HEK293 (cell line): Measurements from ENCODE around the gene MOGAT3.
A peak's percentile ranks its signal among the peaks of the same experiment; 100 is the strongest.

Experiments used
- BCL11B ChIP-seq: fragments of 450-650 bp; formaldehyde crosslinking; IDR thresholded peaks from 2 replicates; pipeline ENCODE4 v1.5.1; 2016; ENCODE audit warnings: low read depth, missing biosample characterization, missing genetic modification characterization
- GLIS1 ChIP-seq: fragments of 450-650 bp; formaldehyde crosslinking; IDR thresholded peaks from 2 replicates; pipeline ENCODE4 v1.5.1; 2016; ENCODE audit warnings: missing biosample characterization, missing genetic modification characterization
- RBAK ChIP-seq: fragments of 450-650 bp; formaldehyde crosslinking; IDR thresholded peaks from 2 replicates; pipeline ENCODE4 v1.5.1; 2016; ENCODE audit warnings: missing biosample characterization, missing genetic modification characterization
- SCRT1 ChIP-seq: fragments of 450-650 bp; formaldehyde crosslinking; IDR thresholded peaks from 2 replicates; pipeline ENCODE4 v1.5.1; 2016; ENCODE audit warnings: missing biosample characterization, missing genetic modification characterization, borderline replicate concordance
- SCRT2 ChIP-seq: fragments of 450-650 bp; formaldehyde crosslinking; IDR thresholded peaks from 2 replicates; pipeline ENCODE4 v1.5.1; 2016; ENCODE audit warnings: missing biosample characterization, missing genetic modification characterization
- SP7 ChIP-seq: fragments of 450-650 bp; formaldehyde crosslinking; IDR thresholded peaks from 2 replicates; pipeline ENCODE4 v1.5.1; 2016; ENCODE audit warnings: missing biosample characterization, missing genetic modification characterization
- YY2 ChIP-seq: fragments of 450-650 bp; formaldehyde crosslinking; IDR thresholded peaks from 2 replicates; pipeline ENCODE4 v1.5.1; 2016; ENCODE audit warnings: missing biosample characterization, missing genetic modification characterization
- ZEB2 ChIP-seq: fragments of 450-650 bp; formaldehyde crosslinking; IDR thresholded peaks from 2 replicates; pipeline ENCODE4 v1.5.1; 2016; ENCODE audit warnings: missing biosample characterization, missing genetic modification characterization
- ZFP3 ChIP-seq: fragments of 450-650 bp; formaldehyde crosslinking; IDR thresholded peaks from 2 replicates; pipeline ENCODE4 v1.5.1; 2016; ENCODE audit warnings: low read depth, missing biosample characterization, missing genetic modification characterization
- ZFP37 ChIP-seq: fragments of 450-650 bp; formaldehyde crosslinking; IDR thresholded peaks from 2 replicates; pipeline ENCODE4 v1.5.1; 2016; ENCODE audit warnings: missing biosample characterization, missing genetic modification characterization
- ZNF10 ChIP-seq: fragments of 450-650 bp; formaldehyde crosslinking; IDR thresholded peaks from 2 replicates; pipeline ENCODE4 v1.5.1; 2017; ENCODE audit warnings: missing biosample characterization, missing genetic modification characterization
- ZNF140 ChIP-seq: fragments of 450-650 bp; formaldehyde crosslinking; IDR thresholded peaks from 2 replicates; pipeline ENCODE4 v1.5.1; 2016; ENCODE audit warnings: missing biosample characterization, missing genetic modification characterization
- ZNF155 ChIP-seq: fragments of 450-650 bp; formaldehyde crosslinking; IDR thresholded peaks from 2 replicates; pipeline ENCODE4 v1.5.1; 2016; ENCODE audit warnings: missing biosample characterization, missing genetic modification characterization
- ZNF169 ChIP-seq: fragments of 450-650 bp; formaldehyde crosslinking; IDR thresholded peaks from 2 replicates; pipeline ENCODE4 v1.5.1; 2016; ENCODE audit warnings: missing biosample characterization, missing genetic modification characterization
- ZNF19 ChIP-seq: fragments of 450-650 bp; formaldehyde crosslinking; IDR thresholded peaks from 2 replicates; pipeline ENCODE4; 2016; ENCODE audit warnings: missing biosample characterization, missing genetic modification characterization, low read depth
- ZNF2 ChIP-seq: fragments of 450-650 bp; formaldehyde crosslinking; IDR thresholded peaks from 2 replicates; pipeline ENCODE4 v1.5.1; 2016; ENCODE audit warnings: missing biosample characterization, missing genetic modification characterization
- ZNF202 ChIP-seq: fragments of 450-650 bp; formaldehyde crosslinking; IDR thresholded peaks from 2 replicates; pipeline ENCODE4 v1.5.1; 2016; ENCODE audit warnings: missing biosample characterization, missing genetic modification characterization, borderline replicate concordance
- ZNF223 ChIP-seq: fragments of 450-650 bp; formaldehyde crosslinking; IDR thresholded peaks from 2 replicates; pipeline ENCODE4 v1.5.1; 2016; ENCODE audit warnings: missing biosample characterization, missing genetic modification characterization
- ZNF248 ChIP-seq: fragments of 450-650 bp; formaldehyde crosslinking; IDR thresholded peaks from 2 replicates; pipeline ENCODE4 v1.5.1; 2017; ENCODE audit warnings: missing biosample characterization, missing genetic modification characterization
- ZNF292 ChIP-seq: fragments of 450-650 bp; formaldehyde crosslinking; IDR thresholded peaks from 2 replicates; pipeline ENCODE4 v1.5.1; 2016; ENCODE audit warnings: low read depth, missing biosample characterization, missing genetic modification characterization, borderline replicate concordance
- ZNF391 ChIP-seq: fragments of 450-650 bp; formaldehyde crosslinking; IDR thresholded peaks from 2 replicates; pipeline ENCODE4 v1.5.1; 2016; ENCODE audit warnings: low read depth, missing biosample characterization, missing genetic modification characterization, borderline replicate concordance
- ZNF394 ChIP-seq: fragments of 450-650 bp; formaldehyde crosslinking; IDR thresholded peaks from 2 replicates; pipeline ENCODE4 v1.5.1; 2016; ENCODE audit warnings: missing biosample characterization, missing genetic modification characterization, mild to moderate bottlenecking, moderate library complexity, borderline replicate concordance
- ZNF426 ChIP-seq: fragments of 450-650 bp; formaldehyde crosslinking; IDR thresholded peaks from 2 replicates; pipeline ENCODE4 v1.5.1; 2017; ENCODE audit warnings: missing biosample characterization, missing genetic modification characterization, mild to moderate bottlenecking, inconsistent platforms, moderate library complexity
- ZNF549 ChIP-seq: fragments of 450-650 bp; IDR thresholded peaks from 2 replicates; pipeline ENCODE4 v1.5.1; 2018; ENCODE audit warnings: missing biosample characterization, missing genetic modification characterization, mild to moderate bottlenecking, inconsistent platforms, moderate library complexity
- ZNF560 ChIP-seq: fragments of 450-650 bp; formaldehyde crosslinking; IDR thresholded peaks from 2 replicates; pipeline ENCODE4 v1.5.1; 2017; ENCODE audit warnings: missing biosample characterization, missing genetic modification characterization, borderline replicate concordance
- ZNF610 ChIP-seq: fragments of 450-650 bp; formaldehyde crosslinking; IDR thresholded peaks from 2 replicates; pipeline ENCODE4 v1.5.1; 2016; ENCODE audit warnings: missing biosample characterization, missing genetic modification characterization, borderline replicate concordance
- ZNF626 ChIP-seq: fragments of 450-650 bp; sonication (Bioruptor Pico); formaldehyde crosslinking; IDR thresholded peaks from 2 replicates; pipeline ENCODE4 v1.5.1; 2018; ENCODE audit warnings: missing biosample characterization, missing genetic modification characterization, inconsistent platforms
- ZNF629 ChIP-seq: fragments of 450-650 bp; formaldehyde crosslinking; IDR thresholded peaks from 2 replicates; pipeline ENCODE4 v1.5.1; 2017; ENCODE audit warnings: missing biosample characterization, missing genetic modification characterization
- ZNF664 ChIP-seq: fragments of 450-650 bp; formaldehyde crosslinking; IDR thresholded peaks from 2 replicates; pipeline ENCODE4 v1.5.1; 2016; ENCODE audit warnings: missing biosample characterization, missing genetic modification characterization
- ZNF785 ChIP-seq: fragments of 450-650 bp; formaldehyde crosslinking; IDR thresholded peaks from 2 replicates; pipeline ENCODE4 v1.5.1; 2016; ENCODE audit warnings: missing biosample characterization, missing genetic modification characterization
- ZNF792 ChIP-seq: fragments of 450-650 bp; formaldehyde crosslinking; IDR thresholded peaks from 2 replicates; pipeline ENCODE4 v1.5.1; 2016; ENCODE audit warnings: missing biosample characterization, missing genetic modification characterization
- ZSCAN16 ChIP-seq: fragments of 450-650 bp; formaldehyde crosslinking; IDR thresholded peaks from 2 replicates; pipeline ENCODE4 v1.5.1; 2016; ENCODE audit warnings: missing biosample characterization, missing genetic modification characterization
- ZSCAN23 ChIP-seq: fragments of 450-650 bp; formaldehyde crosslinking; IDR thresholded peaks from 2 replicates; pipeline ENCODE4 v1.5.1; 2016; ENCODE audit warnings: missing biosample characterization, missing genetic modification characterization
- TF ChIP-seq, protein P1 (sequence below): fragments of 450-650 bp; formaldehyde crosslinking; IDR thresholded peaks from 2 replicates; pipeline ENCODE4 v1.5.1; 2016; ENCODE audit warnings: missing biosample characterization, missing genetic modification characterization
- TF ChIP-seq, protein P2 (sequence below): fragments of 450-650 bp; formaldehyde crosslinking; IDR thresholded peaks from 2 replicates; pipeline ENCODE4 v1.5.1; 2016; ENCODE audit warnings: missing biosample characterization, missing genetic modification characterization
- TF ChIP-seq, protein P3 (sequence below): fragments of 450-650 bp; formaldehyde crosslinking; IDR thresholded peaks from 2 replicates; pipeline ENCODE4 v1.5.1; 2017; ENCODE audit warnings: missing biosample characterization, missing genetic modification characterization

Gene MOGAT3

DNA sequence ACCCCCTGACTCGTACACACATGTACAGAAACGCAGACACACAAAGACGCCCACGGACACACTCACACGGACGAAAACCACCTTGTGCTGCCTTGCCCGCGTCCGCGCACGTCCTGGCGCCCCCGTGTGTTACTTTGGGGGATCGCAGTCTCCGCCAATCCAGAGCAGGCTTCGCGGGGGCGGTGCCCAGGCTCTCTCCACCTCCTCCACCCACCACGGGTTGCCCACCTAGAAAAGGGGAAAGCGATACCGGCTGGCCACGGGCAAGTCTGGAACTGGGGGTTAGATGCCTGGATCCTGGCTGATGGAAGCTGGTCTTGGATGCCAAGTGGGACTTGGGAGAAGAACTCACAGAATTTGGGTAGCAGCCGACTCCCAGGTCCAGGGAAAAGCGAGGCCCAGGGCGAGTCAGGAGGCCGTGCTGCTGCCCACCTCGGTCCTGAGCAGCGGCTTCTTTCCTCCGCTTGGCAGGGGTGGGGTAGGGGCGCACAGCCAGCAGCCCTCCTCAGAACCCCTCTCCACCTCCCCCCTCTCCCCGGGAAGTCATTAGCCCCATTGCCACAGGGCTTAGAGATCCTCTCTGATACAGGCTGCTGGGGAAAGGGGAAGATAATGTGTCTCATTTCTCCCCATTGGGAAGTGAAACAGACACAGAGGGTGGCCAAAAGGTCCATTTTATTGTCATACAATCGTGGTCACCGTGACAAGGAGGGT, 30.8 kb downstream of the MOGAT3 start (continued):
- TF ChIP-seq ZNF169 (tag by site-specific recombination), result 0 out of 2 replicates have a peak, but pooled peaks have one; percentile 5
- no peak for TF ChIP-seq ZNF155
- no peak for TF ChIP-seq ZFP3 (tag by site-specific recombination)
- no peak for TF ChIP-seq ZNF202 (tag by site-specific recombination)
- no peak for TF ChIP-seq ZNF140 (tag by site-specific recombination)
- peak; percentile 8; the same call in 1 of the 2 replicates for TF ChIP-seq SP7 (tag by site-specific recombination)
- TF ChIP-seq ZNF223 (tag by site-specific recombination), result no peak
- no peak for TF ChIP-seq ZNF560 (tag by site-specific recombination)
- no peak for TF ChIP-seq ZNF610
- no peak for TF ChIP-seq ZSCAN16
- no peak for TF ChIP-seq ZNF626
- TF ChIP-seq ZSCAN23 (tag by site-specific recombination), result no peak
- TF ChIP-seq ZNF248 (tag by site-specific recombination), result no peak
- 0 out of 2 replicates have a peak, but pooled peaks have one; percentile 66 for TF ChIP-seq ZNF2 (tag by site-specific recombination)
- no peak for TF ChIP-seq ZNF426
- peak; percentile 50 for TF ChIP-seq ZEB2 (tag by site-specific recombination)
- no peak for TF ChIP-seq ZNF19
- TF ChIP-seq ZNF792 (tag by site-specific recombination), result no peak
- no peak for TF ChIP-seq ZNF785 (tag by site-specific recombination)
- TF ChIP-seq SCRT1 (tag by site-specific recombination), result no peak; the same call in 1 of the 2 replicates
- no peak for TF ChIP-seq ZNF10 (tag by site-specific recombination)
- TF ChIP-seq, protein P1, sequence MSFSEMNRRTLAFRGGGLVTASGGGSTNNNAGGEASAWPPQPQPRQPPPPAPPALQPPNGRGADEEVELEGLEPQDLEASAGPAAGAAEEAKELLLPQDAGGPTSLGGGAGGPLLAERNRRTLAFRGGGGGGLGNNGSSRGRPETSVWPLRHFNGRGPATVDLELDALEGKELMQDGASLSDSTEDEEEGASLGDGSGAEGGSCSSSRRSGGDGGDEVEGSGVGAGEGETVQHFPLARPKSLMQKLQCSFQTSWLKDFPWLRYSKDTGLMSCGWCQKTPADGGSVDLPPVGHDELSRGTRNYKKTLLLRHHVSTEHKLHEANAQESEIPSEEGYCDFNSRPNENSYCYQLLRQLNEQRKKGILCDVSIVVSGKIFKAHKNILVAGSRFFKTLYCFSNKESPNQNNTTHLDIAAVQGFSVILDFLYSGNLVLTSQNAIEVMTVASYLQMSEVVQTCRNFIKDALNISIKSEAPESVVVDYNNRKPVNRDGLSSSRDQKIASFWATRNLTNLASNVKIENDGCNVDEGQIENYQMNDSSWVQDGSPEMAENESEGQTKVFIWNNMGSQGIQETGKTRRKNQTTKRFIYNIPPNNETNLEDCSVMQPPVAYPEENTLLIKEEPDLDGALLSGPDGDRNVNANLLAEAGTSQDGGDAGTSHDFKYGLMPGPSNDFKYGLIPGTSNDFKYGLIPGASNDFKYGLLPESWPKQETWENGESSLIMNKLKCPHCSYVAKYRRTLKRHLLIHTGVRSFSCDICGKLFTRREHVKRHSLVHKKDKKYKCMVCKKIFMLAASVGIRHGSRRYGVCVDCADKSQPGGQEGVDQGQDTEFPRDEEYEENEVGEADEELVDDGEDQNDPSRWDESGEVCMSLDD (tag by site-specific recombination), result no peak
- TF ChIP-seq, protein P2, sequence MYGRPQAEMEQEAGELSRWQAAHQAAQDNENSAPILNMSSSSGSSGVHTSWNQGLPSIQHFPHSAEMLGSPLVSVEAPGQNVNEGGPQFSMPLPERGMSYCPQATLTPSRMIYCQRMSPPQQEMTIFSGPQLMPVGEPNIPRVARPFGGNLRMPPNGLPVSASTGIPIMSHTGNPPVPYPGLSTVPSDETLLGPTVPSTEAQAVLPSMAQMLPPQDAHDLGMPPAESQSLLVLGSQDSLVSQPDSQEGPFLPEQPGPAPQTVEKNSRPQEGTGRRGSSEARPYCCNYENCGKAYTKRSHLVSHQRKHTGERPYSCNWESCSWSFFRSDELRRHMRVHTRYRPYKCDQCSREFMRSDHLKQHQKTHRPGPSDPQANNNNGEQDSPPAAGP (tag by site-specific recombination), result no peak
- no peak for TF ChIP-seq ZNF664 (tag by site-specific recombination)
- no peak for TF ChIP-seq ZFP37 (tag by site-specific recombination)
- TF ChIP-seq BCL11B (tag by site-specific recombination), result no peak
- TF ChIP-seq SCRT2, result 0 out of 2 replicates have a peak, but pooled peaks have one; percentile 3
- TF ChIP-seq ZNF549 (tag by site-specific recombination), result no peak
- no peak for TF ChIP-seq YY2 (tag by site-specific recombination)
- TF ChIP-seq, protein P3, sequence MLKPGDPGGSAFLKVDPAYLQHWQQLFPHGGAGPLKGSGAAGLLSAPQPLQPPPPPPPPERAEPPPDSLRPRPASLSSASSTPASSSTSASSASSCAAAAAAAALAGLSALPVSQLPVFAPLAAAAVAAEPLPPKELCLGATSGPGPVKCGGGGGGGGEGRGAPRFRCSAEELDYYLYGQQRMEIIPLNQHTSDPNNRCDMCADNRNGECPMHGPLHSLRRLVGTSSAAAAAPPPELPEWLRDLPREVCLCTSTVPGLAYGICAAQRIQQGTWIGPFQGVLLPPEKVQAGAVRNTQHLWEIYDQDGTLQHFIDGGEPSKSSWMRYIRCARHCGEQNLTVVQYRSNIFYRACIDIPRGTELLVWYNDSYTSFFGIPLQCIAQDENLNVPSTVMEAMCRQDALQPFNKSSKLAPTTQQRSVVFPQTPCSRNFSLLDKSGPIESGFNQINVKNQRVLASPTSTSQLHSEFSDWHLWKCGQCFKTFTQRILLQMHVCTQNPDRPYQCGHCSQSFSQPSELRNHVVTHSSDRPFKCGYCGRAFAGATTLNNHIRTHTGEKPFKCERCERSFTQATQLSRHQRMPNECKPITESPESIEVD (tag by site-specific recombination), result no peak
- TF ChIP-seq GLIS1 (tag by site-specific recombination), result peak; percentile 36; the same call in 1 of the 2 replicates
- TF ChIP-seq ZNF292 (tag by site-specific recombination), result no peak
- TF ChIP-seq ZNF394 (tag by site-specific recombination), result no peak
- no peak for TF ChIP-seq RBAK
- no peak; the same call in none of the 2 replicates for TF ChIP-seq ZNF629 (tag by site-specific recombination)
- peak; percentile 72; the same call in 1 of the 2 replicates for TF ChIP-seq ZNF391 (tag by site-specific recombination)
